Gastroesophageal sphincter (tissue), 3 donors: ENCODE results near the gene STRN.
"Not testable (repeated sequence)": the region's sequence is repeated elsewhere in the genome, so short reads cannot be mapped to it uniquely, and the experiment has no call there.

Experiments
- CTCF ChIP-seq, 4 experiments: fragments of 200-600 bp in 2 of 4; fragments of 450-650 bp in 2 of 4; sonication (generic) in 1 of 4; IDR thresholded peaks; one replicate each; pipeline ENCODE4 v1.5.1; 2017 to 2019; ENCODE audit warnings: antibody characterized with exemption in 4 of 4, mild to moderate bottlenecking in 2 of 4, moderate library complexity in 2 of 4
- EP300 ChIP-seq: sonication (generic); formaldehyde crosslinking; IDR thresholded peaks from one replicate; pipeline ENCODE4 v1.6.1; 2017; ENCODE audit warnings: antibody characterized with exemption, mild to moderate bottlenecking
- POLR2A ChIP-seq, 2 donors: fragments of 450-650 bp; IDR thresholded peaks; one replicate each; pipeline ENCODE4 v1.6.1; 2017; ENCODE audit warnings: antibody characterized with exemption in 2 of 2, mild to moderate bottlenecking in 2 of 2, moderate library complexity in 1 of 2
- POLR2AphosphoS5 ChIP-seq: sonication (generic); formaldehyde crosslinking; IDR thresholded peaks from one replicate; pipeline ENCODE4 v1.6.1; 2017; ENCODE audit warnings: antibody characterized with exemption

- TF ChIP-seq CTCF (IDR thresholded peaks at IDR 0.05); POLR2A (IDR thresholded peaks at IDR 0.05); EP300; POLR2AphosphoS5: not testable (repeated sequence)
Measured at GRCh38 chr2:36926175-36927132, 39.9 kb downstream of the STRN start.
